MM.1S (cell line): ENCODE measurements around the gene CSNK1E.

ENCODE experiments used
- DNase-seq: peaks from one replicate; pipeline ENCODE4 v3.0.0-alpha.2; 2015
- H2AFZ ChIP-seq: fragments of 300-600 bp; sonication (generic); 2 replicates; pipeline ENCODE4 v1.6.0; 2016; ENCODE audit warnings: antibody characterized with exemption, low read length
- H3F3A ChIP-seq: fragments of 300-600 bp; sonication (generic); 2 replicates; pipeline ENCODE4 v1.6.1; 2016; ENCODE audit warnings: mild to moderate bottlenecking, antibody characterized with exemption, low read length, moderate library complexity, mixed read lengths; ENCODE audit not compliant: insufficient read depth
- H3K27ac ChIP-seq: fragments of 300-600 bp; sonication (generic); 2 replicates; pipeline ENCODE4 v1.5.1; 2016; ENCODE audit warnings: mild to moderate bottlenecking, low read length
- H3K27me3 ChIP-seq: fragments of 300-600 bp; sonication (generic); replicated peaks from 2 replicates; pipeline ENCODE4 v1.6.0; 2016; ENCODE audit warnings: low read length; ENCODE audit not compliant: insufficient read depth
- H3K36me3 ChIP-seq: fragments of 300-600 bp; sonication (generic); replicated peaks from 2 replicates; pipeline ENCODE4 v1.6.1; 2016; ENCODE audit warnings: mild to moderate bottlenecking, low read length, mixed read lengths; ENCODE audit not compliant: insufficient read depth
- H3K4me1 ChIP-seq: fragments of 300-600 bp; sonication (generic); 2 replicates; pipeline ENCODE4 v1.6.1; 2016; ENCODE audit warnings: low read length, mixed read lengths
- H3K4me2 ChIP-seq: fragments of 300-600 bp; sonication (generic); 2 replicates; pipeline ENCODE4 v1.6.0; 2016; ENCODE audit warnings: low read depth, low read length
- H3K4me3 ChIP-seq: fragments of 300-600 bp; sonication (generic); 2 replicates; pipeline ENCODE4 v1.5.1; 2016; ENCODE audit warnings: low read length, mixed read lengths
- H3K79me2 ChIP-seq: fragments of 300-600 bp; sonication (generic); 2 replicates; pipeline ENCODE4 v1.6.1; 2016; ENCODE audit warnings: mixed run types, low read length, mixed read lengths
- H3K9ac ChIP-seq: fragments of 300-600 bp; sonication (generic); 2 replicates; pipeline ENCODE4 v1.6.1; 2016; ENCODE audit warnings: low read length, mixed read lengths
- H3K9me2 ChIP-seq: fragments of 300-600 bp; sonication (generic); replicated peaks from 2 replicates; pipeline ENCODE4 v1.6.1; 2016; ENCODE audit warnings: mild to moderate bottlenecking, low read length, mixed read lengths; ENCODE audit not compliant: insufficient read depth
- H3K9me3 ChIP-seq: fragments of 300-600 bp; sonication (generic); replicated peaks from 2 replicates; pipeline ENCODE4 v1.6.1; 2016; ENCODE audit warnings: mild to moderate bottlenecking, low read length, mixed read lengths; ENCODE audit not compliant: insufficient read depth
- H4K20me1 ChIP-seq: fragments of 300-600 bp; sonication (generic); 2 replicates; pipeline ENCODE4 v1.6.1; 2016; ENCODE audit warnings: mild to moderate bottlenecking, low read length, moderate library complexity, mixed read lengths; ENCODE audit not compliant: insufficient read depth
- CTCF ChIP-seq: fragments of 300-600 bp; sonication (generic); IDR thresholded peaks from 2 replicates; pipeline ENCODE4 v1.5.1; 2016; ENCODE audit warnings: antibody characterized with exemption, low read length, mixed read lengths
- EZH2 ChIP-seq: fragments of 300-600 bp; sonication (generic); optimal IDR thresholded peaks from 2 replicates; pipeline ENCODE3; 2017; ENCODE audit warnings: low read depth, mild to moderate bottlenecking, antibody characterized with exemption, low read length, mixed read lengths
- EZH2phosphoT487 ChIP-seq: fragments of 300-600 bp; sonication (generic); IDR thresholded peaks from 2 replicates; pipeline ENCODE4 v1.6.1; 2018; ENCODE audit warnings: antibody characterized with exemption, low read length

CSNK1E gene

GRCh38 chr22:38325587-38325986, 8.4 kb upstream of the CSNK1E start:
- Histone ChIP-seq H3K4me2 (no peak overlapping the region), H3K9ac (no peak overlapping the region), H3K9me3 (no peaks in the 10 kb centered on the region), H3K27ac (no peak overlapping the region), H3K36me3 (no peaks in the 10 kb centered on the region), H3F3A (no peaks in the 10 kb centered on the region), H3K27me3 (no peaks in the 10 kb centered on the region), H4K20me1 (no peaks in the 10 kb centered on the region), H3K79me2 (no peaks in the 10 kb centered on the region), H3K4me1 (no peaks in the 10 kb centered on the region), H2AFZ (no peak overlapping the region), H3K4me3 (no peak overlapping the region), H3K9me2 (no peaks in the 10 kb centered on the region)
- TF ChIP-seq EZH2phosphoT487 (no peak), EZH2 (no peak), CTCF (no peak)
- no peak for DNase-seq

- no peak for DNase-seq
- Histone ChIP-seq H2AFZ (no peak overlapping the region), H3K4me2 (no peak overlapping the region), H3K9ac (no peak overlapping the region), H3K9me2 (no peaks in the 10 kb centered on the region), H3K36me3 (no peaks in the 10 kb centered on the region), H3K27me3 (no peaks in the 10 kb centered on the region), H3K4me1 (0 out of 2 replicates have a peak, but pooled peaks cover 7% of the 10 kb centered on the region), H3F3A (peaks cover 23% of the 10 kb centered on the region), H3K79me2 (peaks cover 19% of the 10 kb centered on the region), H3K4me3 (no peak overlapping the region), H3K9me3 (no peaks in the 10 kb centered on the region), H4K20me1 (no peaks in the 10 kb centered on the region), H3K27ac (no peak overlapping the region)
- no peak for TF ChIP-seq EZH2phosphoT487
- TF ChIP-seq EZH2, result no peak
- no peak for TF ChIP-seq CTCF
Measured at GRCh38 chr22:38320605-38321402, 3.6 kb upstream of the CSNK1E start.

GRCh38 chr22:38318792-38319773, 1.9 kb upstream of the CSNK1E start:
- TF ChIP-seq EZH2 (no peak), CTCF (no peak), EZH2phosphoT487 (no peak)
- peaks cover 40% of the 10 kb centered on the region for H3F3A ChIP-seq
- H3K4me1 ChIP-seq, result 0 out of 2 replicates have a peak, but pooled peaks cover 7% of the 10 kb centered on the region
- no peaks in the 10 kb centered on the region for H3K36me3 ChIP-seq
- peak overlapping the region; percentile 92 for H3K4me2 ChIP-seq
- no peaks in the 10 kb centered on the region for H3K27me3 ChIP-seq
- peaks cover 37% of the 10 kb centered on the region for H3K79me2 ChIP-seq
- H4K20me1 ChIP-seq, result no peaks in the 10 kb centered on the region
- peak overlapping the region; percentile 65 for H3K4me3 ChIP-seq
- no peaks in the 10 kb centered on the region for H3K9me2 ChIP-seq
- H3K27ac ChIP-seq, result peak overlapping the region; percentile 71; the same call in 1 of the 2 replicates
- H3K9ac ChIP-seq, result peak overlapping the region; percentile 66; the same call in 1 of the 2 replicates
- DNase-seq, result no peak
- no peaks in the 10 kb centered on the region for H3K9me3 ChIP-seq
- 0 out of 2 replicates have a peak overlapping the region, but pooled peaks have one; percentile 89 for H2AFZ ChIP-seq
